A673 (cell line): ENCODE results near the gene SPP1. TPM values are rescaled to one million over a fixed set of nuclear protein-coding genes. Genes with fewer than 3 reads are reported as not detected.

Experiments
- BruUV-seq: library from RNA; stranded (reverse); fragments of 400-500 nt; replicated peaks from 2 replicates; lab custom pipeline; 2021; lab: Mats Ljungman, UMichigan
- CTCF ChIA-PET: fragments of 300-600 bp; sonication (Branson Sonifier 250); formaldehyde crosslinking; loops from one replicate; lab custom pipeline; 2022; ENCODE audit warnings: antibody characterized with exemption; lab: Charles Lee
- POLR2A ChIA-PET: fragments of 300-600 bp; sonication (Branson Sonifier 250); formaldehyde crosslinking; loops from one replicate; lab custom pipeline; 2022; ENCODE audit warnings: antibody characterized with exemption; ENCODE audit not compliant: low non-redundant PET; lab: Charles Lee
- DNase-seq: peaks from one replicate; pipeline ENCODE4 v3.0.0-alpha.2; 2015; ENCODE audit warnings: low spot score
- H3K27ac ChIP-seq: fragments of 200-600 bp; sonication (generic); 2 replicates; pipeline ENCODE4 v1.5.1; 2016; ENCODE audit warnings: mixed run types, low read depth, mild to moderate bottlenecking, mixed read lengths, antibody characterized with exemption, low read length; ENCODE audit not compliant: poor library complexity, severe bottlenecking
- H3K27me3 ChIP-seq: fragments of 200-600 bp; sonication (generic); replicated peaks from 2 replicates; pipeline ENCODE4 v1.6.1; 2017; ENCODE audit warnings: mixed run types, low read depth, mild to moderate bottlenecking, mixed read lengths, antibody characterized with exemption, low read length; ENCODE audit not compliant: insufficient read depth, poor library complexity
- H3K36me3 ChIP-seq: fragments of 200-600 bp; sonication (generic); 2 replicates; pipeline ENCODE4 v1.6.1; 2016; ENCODE audit warnings: mixed run types, mild to moderate bottlenecking, mixed read lengths, antibody characterized with exemption, low read length; ENCODE audit not compliant: insufficient read depth, poor library complexity, severe bottlenecking
- H3K4me1 ChIP-seq: fragments of 200-600 bp; sonication (generic); 2 replicates; pipeline ENCODE4 v1.6.1; 2017; ENCODE audit warnings: mixed run types, mild to moderate bottlenecking, mixed read lengths, antibody characterized with exemption, low read length; ENCODE audit not compliant: insufficient read depth, poor library complexity, severe bottlenecking
- H3K4me3 ChIP-seq: fragments of 200-600 bp; sonication (generic); 2 replicates; pipeline ENCODE4 v1.5.1; 2016; ENCODE audit warnings: low read depth, mixed run types, mild to moderate bottlenecking, mixed read lengths, low read length; ENCODE audit not compliant: poor library complexity, severe bottlenecking
- H3K9me3 ChIP-seq: fragments of 200-600 bp; sonication (generic); 2 replicates; pipeline ENCODE4 v1.6.1; 2016; ENCODE audit warnings: mixed run types, low read depth, mild to moderate bottlenecking, mixed read lengths, antibody characterized with exemption, low read length; ENCODE audit not compliant: poor library complexity, severe bottlenecking
- CTCF ChIP-seq: fragments of 300-800, 200-600 bp; sonication (generic); conservative IDR thresholded peaks from 2 replicates; pipeline ENCODE4 v1.5.1; 2017; ENCODE audit warnings: low read depth, mild to moderate bottlenecking, antibody characterized with exemption, low read length, moderate library complexity, mixed read lengths
- EZH2 ChIP-seq: fragments of 200-600 bp; sonication (generic); IDR thresholded peaks from 2 replicates; pipeline ENCODE4 v1.6.1; 2017; ENCODE audit warnings: borderline replicate concordance, low read depth, mild to moderate bottlenecking, mixed read lengths, antibody characterized with exemption, low read length; ENCODE audit not compliant: poor library complexity, severe bottlenecking
- intact Hi-C: fragments of 100-400 bp; cut with micrococcal nuclease; formaldehyde crosslinking; loops from one replicate; pipeline ENCODE4 v1.10.0; 2022; ENCODE audit not compliant: unreplicated experiment
- total RNA-seq: library from RNA; stranded (reverse); gene quantifications from 2 replicates; pipeline ENCODE4 v1.2.3, GENCODE V29; 2021

The SPP1 gene
- total RNA-seq, 1 experiment from 2014 or later, result 0.99 TPM

GRCh38 chr4:87970121-87970520, 5.4 kb upstream of the SPP1 start:
- POLR2A ChIA-PET, result no interaction called here
- CTCF ChIA-PET, result no interaction called here
- no TSS peak for BruUV-seq

DNA sequence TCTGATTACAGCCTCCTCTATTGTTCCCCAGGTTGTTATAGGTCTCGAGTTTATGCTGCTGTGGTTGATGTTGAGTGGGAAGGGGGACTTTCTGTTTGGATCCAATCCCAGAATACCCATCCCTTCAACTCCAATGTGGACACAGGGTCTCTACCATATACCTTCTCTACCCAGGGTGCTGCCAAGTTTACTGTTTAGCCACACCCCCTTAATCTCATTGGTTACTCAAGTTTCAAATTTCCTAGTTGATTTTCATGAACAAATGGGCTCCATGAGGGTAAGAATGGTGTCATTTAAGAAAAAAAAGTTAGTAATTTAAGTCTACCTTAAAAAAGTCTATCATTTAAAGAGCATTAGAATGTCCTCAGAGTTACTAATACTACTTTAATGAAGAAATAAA, 3.6 kb upstream of the SPP1 start:
- BruUV-seq, result no TSS peak
- Histone ChIP-seq H3K9me3 (no peaks in the 10 kb centered on the region), H3K4me1 (no peaks in the 10 kb centered on the region), H3K4me3 (no peak overlapping the region), H3K36me3 (no peaks in the 10 kb centered on the region), H3K27ac (no peak overlapping the region), H3K27me3 (no peaks in the 10 kb centered on the region)
- intact Hi-C loops, result loop anchor here (5.0 kb wide), 1 partner anchor 240 kb away; no protein-coding TSS in a partner anchor
- no peak for DNase-seq
- POLR2A ChIA-PET, result no interaction called here
- CTCF ChIA-PET, result no interaction called here
- TF ChIP-seq EZH2, result no peak
- TF ChIP-seq CTCF, result no peak

More at GRCh38 chr4:87970121-87970520, 5.4 kb upstream of the SPP1 start:
- Histone ChIP-seq H3K36me3 (no peaks in the 10 kb centered on the region), H3K4me1 (no peaks in the 10 kb centered on the region), H3K27ac (no peak overlapping the region), H3K4me3 (no peak overlapping the region), H3K27me3 (no peaks in the 10 kb centered on the region), H3K9me3 (no peaks in the 10 kb centered on the region)
- DNase-seq, result no peak
- TF ChIP-seq CTCF (no peak), EZH2 (no peak)
- intact Hi-C loops, result loop anchor here (5.0 kb wide), 1 partner anchor 242 kb away; no protein-coding TSS in a partner anchor

GRCh38 chr4:87973283-87974169, 2.0 kb upstream of the SPP1 start:
- ChIA-PET POLR2A (no interaction called here), CTCF (interaction anchor here (0.7 to 1.4 kb wide), 2 partner anchors 121 to 125 kb away, joined by 4 to 19 read pairs; no protein-coding TSS in a partner anchor)
- Histone ChIP-seq H3K27ac (no peak overlapping the region), H3K9me3 (no peaks in the 10 kb centered on the region), H3K36me3 (no peaks in the 10 kb centered on the region), H3K4me1 (no peaks in the 10 kb centered on the region), H3K27me3 (no peaks in the 10 kb centered on the region), H3K4me3 (no peak overlapping the region)
- intact Hi-C loops, result loop anchor here (1.0 to 5.0 kb wide), 2 partner anchors 120 to 239 kb away; no protein-coding TSS in a partner anchor
- BruUV-seq, result no TSS peak
- peak; percentile 63 for DNase-seq
- TF ChIP-seq EZH2, result no peak
- TF ChIP-seq CTCF, result peak; percentile 58
